ACC112 (cell line): Measurements from ENCODE around the gene OBI1.
A peak's percentile ranks its signal among the peaks of the same experiment; 100 is the strongest.

Experiments used
- H2AFZ ChIP-seq: fragments of 200-600 bp; sonication (generic); one replicate; pipeline ENCODE4 v1.6.0; 2017; ENCODE audit warnings: antibody characterized with exemption, low read length; ENCODE audit not compliant: unreplicated experiment
- H3K27ac ChIP-seq: fragments of 200-600 bp; sonication (generic); 2 replicates; pipeline ENCODE4 v1.5.1; 2014; ENCODE audit warnings: low read depth, mild to moderate bottlenecking, antibody characterized with exemption, low read length, moderate library complexity
- H3K27me3 ChIP-seq: fragments of 200-600 bp; sonication (generic); 2 replicates; pipeline ENCODE4 v1.6.1; 2014; ENCODE audit warnings: mild to moderate bottlenecking, antibody characterized with exemption, low read length, moderate library complexity, mixed read lengths; ENCODE audit not compliant: insufficient read depth
- H3K36me3 ChIP-seq: fragments of 200-600 bp; sonication (generic); 2 replicates; pipeline ENCODE4 v1.6.1; 2016; ENCODE audit warnings: mild to moderate bottlenecking, antibody characterized with exemption, low read length, moderate library complexity, mixed read lengths; ENCODE audit not compliant: insufficient read depth
- H3K4me1 ChIP-seq: fragments of 200-600 bp; sonication (generic); one replicate; pipeline ENCODE4 v1.6.1; 2016; ENCODE audit warnings: low read length, mixed read lengths; ENCODE audit not compliant: insufficient read depth, unreplicated experiment, control insufficient read depth
- H3K4me3 ChIP-seq: fragments of 200-600 bp; sonication (generic); 2 replicates; pipeline ENCODE4 v1.5.1; 2014; ENCODE audit warnings: mild to moderate bottlenecking, low read depth, low read length
- H3K79me2 ChIP-seq: fragments of 200-600 bp; sonication (generic); one replicate; pipeline ENCODE4 v1.6.0; 2016; ENCODE audit warnings: low read length; ENCODE audit not compliant: control insufficient read depth, unreplicated experiment, insufficient read depth

The OBI1 gene, protein sequence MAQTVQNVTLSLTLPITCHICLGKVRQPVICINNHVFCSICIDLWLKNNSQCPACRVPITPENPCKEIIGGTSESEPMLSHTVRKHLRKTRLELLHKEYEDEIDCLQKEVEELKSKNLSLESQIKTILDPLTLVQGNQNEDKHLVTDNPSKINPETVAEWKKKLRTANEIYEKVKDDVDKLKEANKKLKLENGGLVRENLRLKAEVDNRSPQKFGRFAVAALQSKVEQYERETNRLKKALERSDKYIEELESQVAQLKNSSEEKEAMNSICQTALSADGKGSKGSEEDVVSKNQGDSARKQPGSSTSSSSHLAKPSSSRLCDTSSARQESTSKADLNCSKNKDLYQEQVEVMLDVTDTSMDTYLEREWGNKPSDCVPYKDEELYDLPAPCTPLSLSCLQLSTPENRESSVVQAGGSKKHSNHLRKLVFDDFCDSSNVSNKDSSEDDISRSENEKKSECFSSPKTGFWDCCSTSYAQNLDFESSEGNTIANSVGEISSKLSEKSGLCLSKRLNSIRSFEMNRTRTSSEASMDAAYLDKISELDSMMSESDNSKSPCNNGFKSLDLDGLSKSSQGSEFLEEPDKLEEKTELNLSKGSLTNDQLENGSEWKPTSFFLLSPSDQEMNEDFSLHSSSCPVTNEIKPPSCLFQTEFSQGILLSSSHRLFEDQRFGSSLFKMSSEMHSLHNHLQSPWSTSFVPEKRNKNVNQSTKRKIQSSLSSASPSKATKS

DNA sequence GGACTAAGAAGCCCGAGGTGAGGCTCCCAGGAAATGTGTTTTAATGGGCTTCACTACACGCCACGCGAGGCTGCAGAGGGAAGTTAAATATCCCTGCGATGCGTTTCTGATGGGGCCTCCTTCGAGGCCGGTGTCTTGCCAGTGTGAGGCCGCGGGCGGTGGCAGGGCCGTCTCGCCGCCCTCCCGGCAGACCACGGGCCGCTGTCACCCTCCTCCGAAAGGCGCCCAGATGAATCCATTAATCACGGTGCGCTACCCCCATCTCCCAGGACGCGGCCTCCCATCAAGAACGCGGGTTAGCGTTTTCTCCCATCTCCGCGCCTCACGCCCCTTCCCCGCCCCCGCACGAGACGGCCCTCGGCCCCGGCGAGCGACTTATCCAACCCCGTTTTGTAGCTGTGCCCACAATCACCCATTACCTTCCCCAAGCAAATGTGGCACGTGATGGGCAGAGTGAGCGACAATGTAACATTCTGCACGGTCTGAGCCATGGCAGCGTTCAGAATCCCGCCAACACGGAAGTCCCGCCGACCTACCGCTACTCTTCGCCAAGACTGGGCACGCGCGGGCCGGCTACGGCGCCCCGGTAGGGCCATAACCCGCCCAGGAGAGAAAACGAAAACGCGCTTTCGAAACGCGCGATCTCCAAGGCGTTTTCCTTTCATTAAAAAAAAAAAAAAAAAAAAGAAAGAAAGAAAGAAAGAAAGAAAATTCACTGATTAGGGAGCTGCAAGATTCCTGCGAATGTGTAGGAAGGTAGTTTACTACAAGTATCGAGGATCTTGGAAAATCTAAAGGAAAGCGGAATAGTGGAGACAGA is at the start of gene OBI1:
OBI1 (minus strand) TSS at position 526 of the 820 bp plus-strand sequence; CDS start at position 491, 35 bp downstream.
- Histone ChIP-seq H3K79me2 (peaks cover 47% of the 10 kb centered on the region), H3K27me3 (no peaks in the 10 kb centered on the region), H3K4me1 (peaks cover 8% of the 10 kb centered on the region), H3K36me3 (no peaks in the 10 kb centered on the region), H3K4me3 (peak within 1 kb of the TSS; percentile 98), H3K27ac (peak within 1 kb of the TSS; percentile 69; the same call in 1 of the 2 replicates), H2AFZ (peak within 1 kb of the TSS; percentile 92)

DNA sequence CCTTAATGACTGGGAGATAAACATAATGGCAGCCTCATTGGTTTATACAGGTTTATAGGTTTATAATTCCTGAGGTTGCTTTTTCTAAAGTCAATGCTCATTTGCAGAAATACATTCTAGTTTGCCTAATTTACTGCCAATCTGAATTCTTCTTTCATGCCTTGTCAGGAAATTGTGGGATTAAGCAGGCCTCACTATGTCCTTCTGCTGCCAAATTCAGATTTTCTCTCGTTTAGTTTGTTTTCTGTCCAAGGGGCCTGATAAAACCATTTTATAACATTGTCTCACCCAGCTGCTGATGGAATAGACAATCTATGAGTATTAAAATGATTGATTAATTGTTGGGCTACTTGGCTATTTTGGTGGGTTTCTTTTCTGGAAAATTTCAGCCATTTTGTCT is 42.4 kb upstream of the OBI1 start:
- Histone ChIP-seq H3K4me3 (no peak overlapping the region), H3K27me3 (no peaks in the 10 kb centered on the region), H3K27ac (no peak overlapping the region), H2AFZ (no peak overlapping the region), H3K79me2 (no peaks in the 10 kb centered on the region), H3K4me1 (peaks cover 6% of the 10 kb centered on the region), H3K36me3 (no peaks in the 10 kb centered on the region)

DNA sequence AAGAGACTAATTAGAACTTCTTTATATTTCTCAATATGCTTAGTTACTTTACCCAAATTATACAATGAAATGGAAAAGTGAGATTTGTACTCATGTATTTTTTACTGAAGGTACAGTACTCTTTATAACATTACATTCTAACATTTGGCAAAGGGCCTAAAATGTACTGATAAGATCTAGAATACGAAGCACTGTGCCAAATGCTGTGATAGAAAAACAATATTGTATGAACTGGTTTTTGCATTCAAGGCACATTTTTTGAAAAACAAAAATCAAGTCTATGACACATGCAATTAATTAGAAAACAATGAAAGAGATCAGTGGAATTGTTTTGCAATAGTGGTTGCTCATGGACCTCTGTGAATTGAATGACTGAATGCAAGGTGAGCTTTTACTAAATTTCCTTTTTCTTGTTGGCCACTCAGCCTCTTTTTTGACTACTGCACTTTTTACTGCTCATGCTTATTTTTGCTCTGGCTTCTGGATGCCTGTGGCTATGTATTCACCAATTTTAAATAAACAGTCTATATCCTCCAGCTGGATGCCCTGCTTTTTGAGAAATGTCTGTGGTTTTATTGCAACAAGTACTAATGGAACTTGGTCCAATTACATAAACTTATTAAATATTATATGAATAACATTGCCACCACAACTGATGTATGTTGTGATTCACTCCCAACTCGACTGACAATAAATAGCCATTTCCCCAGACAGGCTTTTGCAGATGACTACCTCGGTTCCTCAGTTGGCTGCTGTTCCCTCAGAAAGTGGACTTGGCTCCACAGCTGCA is 41.4 kb upstream of the OBI1 start:
- Histone ChIP-seq H3K27ac (peak overlapping the region; percentile 42; the same call in 1 of the 2 replicates), H3K4me1 (peaks cover 6% of the 10 kb centered on the region), H2AFZ (no peak overlapping the region), H3K79me2 (no peaks in the 10 kb centered on the region), H3K27me3 (0 out of 2 replicates have a peak, but pooled peaks cover 6% of the 10 kb centered on the region), H3K36me3 (no peaks in the 10 kb centered on the region), H3K4me3 (no peak overlapping the region; the same call in 1 of the 2 replicates)

DNA sequence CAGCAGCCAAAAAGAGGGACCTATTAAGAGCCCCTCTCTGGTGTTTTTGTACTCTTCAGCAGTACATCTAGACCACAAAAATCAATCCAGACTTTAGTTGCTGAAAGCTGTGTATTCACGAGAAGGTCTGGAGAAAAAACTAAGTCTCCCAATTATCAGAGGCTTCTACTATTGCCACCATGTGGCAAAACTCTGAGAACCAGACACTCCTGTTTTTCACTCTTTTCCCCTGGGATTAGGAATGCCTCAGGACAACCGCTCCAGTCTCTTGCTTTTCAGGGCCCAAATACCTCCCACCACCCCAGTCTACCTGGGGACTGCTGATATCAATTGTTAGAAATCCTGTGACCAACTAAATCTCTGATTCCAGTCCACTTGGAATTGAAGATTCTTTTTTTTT is 30.1 kb upstream of the OBI1 start:
- Histone ChIP-seq H3K36me3 (no peaks in the 10 kb centered on the region), H3K4me3 (no peak overlapping the region), H3K79me2 (no peaks in the 10 kb centered on the region), H3K27ac (no peak overlapping the region), H2AFZ (no peak overlapping the region), H3K27me3 (peaks cover 30% of the 10 kb centered on the region), H3K4me1 (no peaks in the 10 kb centered on the region)

DNA sequence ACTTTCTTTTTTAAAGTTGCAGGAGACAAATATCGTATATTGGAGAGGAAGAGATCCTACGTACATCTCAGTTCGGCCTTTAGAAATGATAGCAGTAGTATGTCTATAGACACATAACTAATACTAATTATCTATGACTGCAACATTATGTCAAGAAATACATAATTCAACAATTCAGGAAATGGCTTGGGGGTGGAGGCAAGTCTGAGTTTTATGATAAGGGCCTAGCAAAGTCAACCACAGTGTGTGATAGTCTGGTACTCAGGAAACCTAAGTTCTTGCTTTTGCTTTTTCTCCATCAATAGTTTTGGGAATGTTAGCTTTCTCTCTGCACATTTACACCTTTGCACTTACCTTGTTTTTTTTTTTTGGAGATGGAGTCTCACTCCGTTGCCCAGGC is 27.5 kb upstream of the OBI1 start:
- Histone ChIP-seq H3K27me3 (peaks cover 29% of the 10 kb centered on the region), H2AFZ (no peak overlapping the region), H3K27ac (no peak overlapping the region), H3K79me2 (no peaks in the 10 kb centered on the region), H3K4me1 (no peaks in the 10 kb centered on the region), H3K4me3 (no peak overlapping the region), H3K36me3 (no peaks in the 10 kb centered on the region)

DNA sequence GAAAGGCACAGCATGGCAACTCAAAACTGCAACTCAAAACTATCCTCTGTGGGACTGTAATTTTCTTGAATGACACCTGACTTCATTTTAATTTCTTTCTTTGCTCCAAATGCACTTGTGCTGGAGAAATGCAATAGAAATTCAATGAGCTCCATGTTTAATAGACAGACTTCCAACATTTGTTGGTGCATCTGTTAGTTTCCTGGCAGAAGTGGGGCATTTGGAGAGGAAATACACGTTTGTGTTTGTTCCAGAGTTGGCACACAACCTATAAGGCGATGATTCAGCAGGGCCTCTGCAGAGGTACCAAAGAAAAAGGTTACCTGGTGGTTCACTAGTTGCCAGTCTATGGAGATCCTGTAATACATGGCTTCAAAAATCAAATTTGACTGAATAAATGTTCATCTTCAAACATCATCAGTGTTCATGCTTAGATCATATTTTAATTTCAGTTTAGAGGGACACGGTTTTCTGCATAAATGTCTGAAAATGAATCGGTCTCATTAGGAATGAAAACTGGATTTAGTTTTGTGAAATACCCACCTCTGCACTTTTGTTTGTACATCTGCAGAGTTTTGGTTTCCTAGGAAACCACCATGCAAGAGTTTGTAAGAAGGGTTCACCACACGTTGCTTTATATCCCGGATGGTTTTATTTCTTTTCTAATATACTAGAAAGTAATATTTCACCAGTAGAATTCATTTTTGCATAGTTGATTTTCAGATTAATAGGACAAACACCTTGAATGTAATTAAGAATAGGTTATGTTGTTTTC is 21.8 kb upstream of the OBI1 start:
- Histone ChIP-seq H3K79me2 (no peaks in the 10 kb centered on the region), H2AFZ (no peak overlapping the region), H3K4me1 (no peaks in the 10 kb centered on the region), H3K27ac (no peak overlapping the region), H3K4me3 (no peak overlapping the region), H3K27me3 (peaks cover 54% of the 10 kb centered on the region), H3K36me3 (no peaks in the 10 kb centered on the region)

DNA sequence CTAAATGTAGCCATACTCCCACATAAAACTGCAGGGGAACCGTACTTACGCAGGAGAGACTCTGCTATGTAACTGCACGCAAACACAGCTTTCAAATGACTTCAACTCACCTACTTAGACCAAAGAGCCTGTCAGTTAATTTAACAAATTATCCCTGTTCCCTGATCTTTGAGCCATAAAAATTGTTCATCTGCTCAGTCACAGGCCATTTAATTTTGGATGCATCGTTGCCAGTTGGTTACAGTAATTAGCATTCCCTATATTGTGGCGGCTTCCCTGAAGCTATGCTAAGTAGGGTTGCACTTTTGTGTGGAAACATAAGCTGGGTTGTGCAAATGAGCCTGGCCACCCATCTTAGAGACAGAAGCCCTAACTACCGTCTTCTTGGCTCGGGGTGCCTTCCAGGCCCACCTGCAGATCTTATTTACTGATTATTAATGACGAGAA is 21.2 kb upstream of the OBI1 start:
- H2AFZ ChIP-seq: no peak overlapping the region
- H3K27ac ChIP-seq: no peak overlapping the region
- H3K27me3 ChIP-seq: peaks cover 60% of the 10 kb centered on the region
- H3K79me2 ChIP-seq: no peaks in the 10 kb centered on the region
- H3K4me1 ChIP-seq: no peaks in the 10 kb centered on the region
- no peak overlapping the region for H3K4me3 ChIP-seq
- no peaks in the 10 kb centered on the region for H3K36me3 ChIP-seq

DNA sequence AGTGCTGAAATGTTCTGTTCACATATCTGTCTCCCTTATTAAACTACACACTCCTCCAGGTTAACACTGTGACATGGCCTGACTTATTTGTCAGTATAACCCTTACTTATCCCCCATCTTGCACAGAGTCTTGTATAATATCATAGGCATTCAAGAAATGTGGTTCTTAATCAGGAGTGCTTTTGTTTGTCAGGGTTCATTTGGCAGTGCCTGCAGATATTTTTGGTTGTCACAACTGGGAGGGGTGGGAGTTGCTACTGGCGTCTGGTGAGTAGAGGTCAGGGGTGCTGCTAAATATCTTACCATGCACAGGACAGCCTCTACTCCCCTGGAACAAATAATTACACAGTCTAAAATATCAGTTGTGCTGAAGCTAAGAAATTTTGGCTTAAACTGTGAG is 20.4 kb upstream of the OBI1 start:
- H3K4me1 ChIP-seq: no peaks in the 10 kb centered on the region
- H3K79me2 ChIP-seq: no peaks in the 10 kb centered on the region
- no peaks in the 10 kb centered on the region for H3K36me3 ChIP-seq
- H3K27me3 ChIP-seq: peaks cover 68% of the 10 kb centered on the region
- H2AFZ ChIP-seq: no peak overlapping the region
- no peak overlapping the region for H3K27ac ChIP-seq
- H3K4me3 ChIP-seq: no peak overlapping the region

DNA sequence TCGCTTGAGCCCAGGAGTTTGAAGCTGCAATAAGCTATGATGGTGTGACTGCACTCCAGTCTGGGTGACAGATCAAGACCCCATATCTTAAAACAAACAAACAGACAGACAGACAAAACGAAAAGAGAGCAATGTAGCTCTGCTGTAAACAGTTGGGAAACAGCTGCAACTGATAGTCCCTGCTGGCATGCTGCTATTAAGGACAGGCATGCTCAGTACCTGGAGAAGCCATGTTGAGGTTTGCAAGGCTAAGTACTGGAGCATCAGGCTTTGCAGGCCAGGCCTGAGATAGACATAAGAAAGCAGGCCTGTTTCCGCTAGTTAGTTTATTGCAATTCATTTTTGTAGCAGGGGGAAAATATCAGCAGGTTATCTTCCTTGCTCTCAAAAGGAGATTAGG is 16.2 kb upstream of the OBI1 start:
- peaks cover 81% of the 10 kb centered on the region for H3K27me3 ChIP-seq
- no peak overlapping the region for H3K27ac ChIP-seq
- no peaks in the 10 kb centered on the region for H3K36me3 ChIP-seq
- no peak overlapping the region for H2AFZ ChIP-seq
- no peaks in the 10 kb centered on the region for H3K4me1 ChIP-seq
- H3K79me2 ChIP-seq: no peaks in the 10 kb centered on the region
- no peak overlapping the region for H3K4me3 ChIP-seq
